ENCODE data around the gene PAM16.
A peak's percentile ranks its signal among the peaks of the same experiment; 100 is the strongest.

The PAM16 gene

GRCh38 chr16:4313563-4314531, 37.3 kb downstream of the PAM16 start:
- H3K4me3 ChIP-seq (ENCODE audit: low read depth, low read length): no peak overlapping the region
- peak; percentile 63 for TF ChIP-seq CTCF (IDR thresholded peaks at IDR 0.05; ENCODE audit: low read depth, low read length)

GRCh38 chr16:4309833-4310266, 41.3 kb downstream of the PAM16 start:
- H3K4me3 ChIP-seq (ENCODE audit: low read depth, low read length): no peak overlapping the region
- TF ChIP-seq CTCF (IDR thresholded peaks at IDR 0.05; ENCODE audit: low read depth, low read length): peak; percentile 83

GRCh38 chr16:4309102-4309832, 41.9 kb downstream of the PAM16 start:
- no peak overlapping the region for H3K4me3 ChIP-seq (ENCODE audit: low read depth, low read length)
- no peak for TF ChIP-seq CTCF (IDR thresholded peaks at IDR 0.05; ENCODE audit: low read depth, low read length)

- peak overlapping the region; percentile 84 for H3K4me3 ChIP-seq (ENCODE audit: low read depth, low read length)
- no peak for TF ChIP-seq CTCF (IDR thresholded peaks at IDR 0.05; ENCODE audit: low read depth, low read length)
These were observed 43.7 kb downstream of the PAM16 start for GRCh38 chr16:4307215-4308037.

GRCh38 chr16:4306470-4307214, 44.5 kb downstream of the PAM16 start:
- H3K4me3 ChIP-seq (ENCODE audit: low read depth, low read length): peak overlapping the region; percentile 84
- no peak for TF ChIP-seq CTCF (IDR thresholded peaks at IDR 0.05; ENCODE audit: low read depth, low read length)

- no peak for TF ChIP-seq CTCF (IDR thresholded peaks at IDR 0.05; ENCODE audit: low read depth, low read length)
- H3K4me3 ChIP-seq (ENCODE audit: low read depth, low read length): no peak overlapping the region
These were observed 47.1 kb downstream of the PAM16 start for GRCh38 chr16:4303973-4304372.
